HG03108 (cell line): ENCODE data around the gene LRRN3.
"Not testable (repeated sequence)": the region's sequence is repeated elsewhere in the genome, so short reads cannot be mapped to it uniquely, and the experiment has no call there.

Experiments
- ATAC-seq: cut with Tn5 transposase; IDR thresholded peaks from one replicate; pipeline ENCODE4 v1.9.1; 2021; ENCODE audit warnings: moderate library complexity; ENCODE audit not compliant: unreplicated experiment

LRRN3 gene

GRCh38 chr7:111090846-111091245 is at the start of gene LRRN3:
LRRN3 (plus strand) TSS chr7:111091127; CDS start chr7:111122773, 31,646 bp downstream.
- ATAC-seq: no peak

- ATAC-seq: no peak
Observed at GRCh38 chr7:111041577-111041976, 49.4 kb upstream of the LRRN3 start.

GRCh38 chr7:111042842-111043241 is 48.1 kb upstream of the LRRN3 start:
- ATAC-seq: no peak

- peak; percentile 90 for ATAC-seq
Observed at GRCh38 chr7:111043561-111043960, 47.4 kb upstream of the LRRN3 start.

GRCh38 chr7:111045449-111045848 is 45.5 kb upstream of the LRRN3 start:
- ATAC-seq: no peak

- no peak for ATAC-seq
Observed at GRCh38 chr7:111047595-111047994, 43.3 kb upstream of the LRRN3 start.

DNA sequence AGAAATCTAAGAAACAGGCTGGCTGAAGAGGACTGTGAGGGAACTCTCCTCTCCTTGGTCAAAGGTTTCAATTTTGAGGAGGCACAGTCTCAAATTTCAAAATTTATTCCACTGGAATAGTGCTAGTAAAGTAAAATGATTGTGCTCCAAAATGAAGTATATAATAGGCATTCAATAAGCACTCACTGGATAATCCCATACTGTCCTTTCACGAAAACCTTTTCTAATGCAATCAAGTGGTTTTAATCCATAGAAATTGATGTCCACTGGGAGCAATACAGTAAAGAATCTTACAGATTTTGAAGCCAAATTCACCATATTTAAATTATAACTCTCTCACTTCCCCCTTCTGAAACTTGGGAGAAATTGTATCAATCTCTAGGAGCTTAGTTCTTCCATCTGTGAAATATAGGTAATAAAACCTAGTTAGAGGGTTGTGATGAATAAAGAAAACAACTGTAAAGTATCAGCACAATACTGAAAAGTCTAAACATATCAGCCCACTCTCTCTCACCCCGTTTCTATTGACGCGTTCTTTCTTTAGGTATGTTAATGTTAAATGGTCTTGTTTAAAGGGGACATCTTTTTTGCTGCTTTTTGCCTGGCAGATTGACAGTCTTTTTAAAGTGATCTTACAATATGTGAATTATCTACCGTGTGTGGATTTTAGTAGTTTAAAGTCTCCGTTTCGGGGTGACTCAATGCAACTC is 40.8 kb upstream of the LRRN3 start:
- ATAC-seq: no peak

GRCh38 chr7:111050875-111051416 is 40.0 kb upstream of the LRRN3 start:
- no peak for ATAC-seq

- ATAC-seq: no peak
Observed at GRCh38 chr7:111051832-111052231, 39.1 kb upstream of the LRRN3 start.

- no peak for ATAC-seq
Observed at GRCh38 chr7:111053035-111053434, 37.9 kb upstream of the LRRN3 start.

DNA sequence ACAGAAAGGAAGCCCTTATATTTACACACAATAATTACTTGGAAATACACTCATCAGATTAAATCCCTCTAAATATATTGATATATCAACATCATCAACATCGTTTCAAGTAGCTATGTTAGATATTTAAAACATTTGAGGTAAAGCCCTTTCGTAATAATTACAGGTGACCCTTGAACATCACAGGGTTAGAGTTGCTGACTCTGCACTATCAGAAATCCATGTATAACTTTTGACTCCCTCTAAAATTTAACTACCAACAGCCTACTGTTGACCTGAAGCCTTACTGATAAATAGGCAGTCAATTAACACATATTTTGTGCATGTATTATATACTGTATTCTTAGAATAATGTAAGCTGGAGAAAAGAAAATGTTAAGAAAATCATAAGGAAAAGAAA is 34.6 kb upstream of the LRRN3 start:
- no peak for ATAC-seq

DNA sequence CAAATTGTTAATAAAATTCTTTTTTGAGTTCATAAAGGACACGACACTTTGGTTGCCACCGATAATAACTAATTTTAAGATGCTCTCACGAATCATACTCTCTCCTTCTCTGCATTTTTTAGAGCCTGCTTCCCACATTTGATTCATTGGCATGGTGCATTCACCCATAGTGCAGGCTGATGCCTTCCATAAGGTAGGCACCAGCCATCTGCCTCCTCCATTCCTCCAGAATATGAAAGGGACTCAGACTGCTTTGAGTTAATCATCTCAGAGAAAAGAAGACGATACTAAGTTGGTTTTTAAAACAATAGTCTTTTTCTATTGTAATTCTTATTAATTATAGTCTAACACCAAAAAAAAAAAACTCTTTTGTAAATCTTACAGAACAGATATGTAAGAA is 33.9 kb upstream of the LRRN3 start:
- ATAC-seq: no peak

DNA sequence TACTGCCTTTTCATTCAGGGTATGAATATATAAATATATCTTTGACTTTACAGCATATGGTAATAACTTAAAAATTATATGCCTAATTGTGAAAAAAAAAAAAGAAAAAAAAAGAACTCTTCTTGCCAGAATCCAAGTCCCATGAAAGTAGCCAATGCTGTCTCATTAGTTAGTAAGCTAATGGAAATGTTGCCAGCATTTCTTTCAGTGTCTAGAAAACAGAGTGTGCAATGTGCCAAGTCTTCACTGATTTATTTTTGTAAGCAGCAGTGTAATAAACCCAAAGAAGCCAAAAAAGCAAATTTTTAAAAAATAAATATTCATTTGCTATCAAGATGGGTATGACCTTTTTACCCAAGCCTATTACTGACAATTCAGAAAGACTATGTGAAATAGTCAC is 31.1 kb upstream of the LRRN3 start:
- ATAC-seq: no peak

DNA sequence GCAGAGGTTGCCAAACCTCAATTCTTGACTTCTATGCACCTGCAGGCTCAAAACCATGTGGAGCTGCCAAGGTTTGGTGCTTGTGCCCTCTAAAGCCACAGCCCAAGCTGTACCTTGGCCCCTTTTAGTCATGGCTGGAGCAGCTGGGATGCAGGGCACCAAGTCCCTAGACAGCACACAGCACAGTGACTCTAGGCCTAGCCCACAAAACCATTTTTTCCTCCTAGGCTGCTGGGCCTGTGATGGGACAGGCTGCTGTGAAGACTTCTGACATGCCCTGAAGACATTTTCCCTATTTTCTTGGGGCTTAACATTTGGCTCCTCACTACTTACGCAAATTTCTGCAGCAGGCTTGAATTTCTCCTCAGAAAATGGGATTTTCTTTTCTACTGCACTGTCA is 27.8 kb upstream of the LRRN3 start:
- no peak for ATAC-seq

DNA sequence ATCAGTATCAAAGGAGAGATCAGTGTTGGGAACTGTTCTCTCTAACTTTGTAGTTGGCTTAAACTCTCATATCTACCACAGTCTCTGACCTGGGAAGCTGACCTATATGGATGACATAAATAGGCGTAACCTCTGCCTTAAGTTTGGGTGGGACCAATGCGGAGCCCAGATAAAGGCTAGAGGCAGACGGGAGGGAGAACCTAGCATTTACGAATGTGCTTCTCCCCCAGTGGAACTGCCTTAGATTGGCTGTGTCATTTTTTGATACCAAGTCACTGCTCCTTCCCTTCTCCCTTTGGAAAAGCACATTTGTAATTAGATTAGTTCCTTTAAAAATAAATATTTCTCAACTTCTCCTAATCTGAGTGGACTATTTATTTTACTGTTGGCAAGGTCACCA is 23.7 kb upstream of the LRRN3 start:
- no peak for ATAC-seq

- ATAC-seq: no peak
Observed at GRCh38 chr7:111067682-111068081, 23.2 kb upstream of the LRRN3 start.

GRCh38 chr7:111068618-111069017 is 22.3 kb upstream of the LRRN3 start:
- ATAC-seq: no peak

- ATAC-seq: no peak
Observed at GRCh38 chr7:111071556-111071955, 19.4 kb upstream of the LRRN3 start.

GRCh38 chr7:111072658-111073057 is 18.3 kb upstream of the LRRN3 start:
- not testable (repeated sequence) for ATAC-seq

- ATAC-seq: no peak
Observed at GRCh38 chr7:111074071-111074747, 16.7 kb upstream of the LRRN3 start.

GRCh38 chr7:111074748-111075146 is 16.2 kb upstream of the LRRN3 start:
- no peak for ATAC-seq

- ATAC-seq: no peak
Observed at GRCh38 chr7:111075498-111075897, 15.4 kb upstream of the LRRN3 start.
